A549 (cell line): ENCODE measurements around the gene OSBPL8.

Experiments used
- POLR2A ChIP-seq: IDR thresholded peaks from 2 replicates; pipeline ENCODE4 v1.6.1; 2012; ENCODE audit warnings: mild to moderate bottlenecking, low read length
- TP53 ChIP-seq: fragments of 250-450 bp; sonication (Bioruptor Pico); IDR thresholded peaks from 2 replicates; pipeline ENCODE4 v1.5.0; 2021; ENCODE audit warnings: mild to moderate bottlenecking, moderate library complexity
- TF ChIP-seq, protein P1 (sequence below): fragments of 250-450 bp; sonication (Bioruptor Pico); IDR thresholded peaks from 2 replicates; pipeline ENCODE4 v1.5.0; 2021; ENCODE audit warnings: mild to moderate bottlenecking, moderate library complexity, borderline replicate concordance
- TF ChIP-seq, protein P2 (sequence below): fragments of 150-350 bp; IDR thresholded peaks from 2 replicates; pipeline ENCODE4 v1.6.1; 2014; ENCODE audit warnings: low read depth, mild to moderate bottlenecking, low read length
- TF ChIP-seq, protein P3 (sequence below): fragments of >200 bp; sonication (Bioruptor Twin); formaldehyde crosslinking; IDR thresholded peaks from 3 replicates; pipeline ENCODE4 v1.5.1; 2016

DNA sequence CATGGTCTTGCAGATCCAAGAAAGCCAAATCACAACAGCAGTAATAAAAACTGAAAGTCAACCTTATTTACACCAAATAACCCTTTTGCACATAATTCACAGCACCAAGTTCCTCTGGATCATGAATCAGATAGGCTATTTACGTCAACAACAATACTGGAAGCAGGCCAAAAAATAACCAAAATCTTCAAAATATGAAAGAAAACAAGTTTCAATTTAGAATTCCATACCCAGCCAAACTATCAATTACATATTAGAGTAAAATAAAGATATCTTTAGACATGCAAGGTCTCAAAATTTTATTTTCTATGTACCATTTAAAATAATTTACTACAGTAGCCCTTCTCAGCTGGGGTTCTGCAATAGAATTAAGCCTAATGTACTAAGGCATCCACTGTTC, 134.6 kb downstream of the OSBPL8 start:
- TF ChIP-seq, protein P1, sequence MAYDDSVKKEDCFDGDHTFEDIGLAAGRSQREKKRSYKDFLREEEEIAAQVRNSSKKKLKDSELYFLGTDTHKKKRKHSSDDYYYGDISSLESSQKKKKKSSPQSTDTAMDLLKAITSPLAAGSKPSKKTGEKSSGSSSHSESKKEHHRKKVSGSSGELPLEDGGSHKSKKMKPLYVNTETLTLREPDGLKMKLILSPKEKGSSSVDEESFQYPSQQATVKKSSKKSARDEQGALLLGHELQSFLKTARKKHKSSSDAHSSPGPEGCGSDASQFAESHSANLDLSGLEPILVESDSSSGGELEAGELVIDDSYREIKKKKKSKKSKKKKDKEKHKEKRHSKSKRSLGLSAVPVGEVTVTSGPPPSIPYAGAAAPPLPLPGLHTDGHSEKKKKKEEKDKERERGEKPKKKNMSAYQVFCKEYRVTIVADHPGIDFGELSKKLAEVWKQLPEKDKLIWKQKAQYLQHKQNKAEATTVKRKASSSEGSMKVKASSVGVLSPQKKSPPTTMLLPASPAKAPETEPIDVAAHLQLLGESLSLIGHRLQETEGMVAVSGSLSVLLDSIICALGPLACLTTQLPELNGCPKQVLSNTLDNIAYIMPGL (CRISPR knock-in tag): no peak
- TF ChIP-seq, protein P2, sequence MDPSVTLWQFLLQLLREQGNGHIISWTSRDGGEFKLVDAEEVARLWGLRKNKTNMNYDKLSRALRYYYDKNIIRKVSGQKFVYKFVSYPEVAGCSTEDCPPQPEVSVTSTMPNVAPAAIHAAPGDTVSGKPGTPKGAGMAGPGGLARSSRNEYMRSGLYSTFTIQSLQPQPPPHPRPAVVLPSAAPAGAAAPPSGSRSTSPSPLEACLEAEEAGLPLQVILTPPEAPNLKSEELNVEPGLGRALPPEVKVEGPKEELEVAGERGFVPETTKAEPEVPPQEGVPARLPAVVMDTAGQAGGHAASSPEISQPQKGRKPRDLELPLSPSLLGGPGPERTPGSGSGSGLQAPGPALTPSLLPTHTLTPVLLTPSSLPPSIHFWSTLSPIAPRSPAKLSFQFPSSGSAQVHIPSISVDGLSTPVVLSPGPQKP: no peak
- TF ChIP-seq, protein P3, sequence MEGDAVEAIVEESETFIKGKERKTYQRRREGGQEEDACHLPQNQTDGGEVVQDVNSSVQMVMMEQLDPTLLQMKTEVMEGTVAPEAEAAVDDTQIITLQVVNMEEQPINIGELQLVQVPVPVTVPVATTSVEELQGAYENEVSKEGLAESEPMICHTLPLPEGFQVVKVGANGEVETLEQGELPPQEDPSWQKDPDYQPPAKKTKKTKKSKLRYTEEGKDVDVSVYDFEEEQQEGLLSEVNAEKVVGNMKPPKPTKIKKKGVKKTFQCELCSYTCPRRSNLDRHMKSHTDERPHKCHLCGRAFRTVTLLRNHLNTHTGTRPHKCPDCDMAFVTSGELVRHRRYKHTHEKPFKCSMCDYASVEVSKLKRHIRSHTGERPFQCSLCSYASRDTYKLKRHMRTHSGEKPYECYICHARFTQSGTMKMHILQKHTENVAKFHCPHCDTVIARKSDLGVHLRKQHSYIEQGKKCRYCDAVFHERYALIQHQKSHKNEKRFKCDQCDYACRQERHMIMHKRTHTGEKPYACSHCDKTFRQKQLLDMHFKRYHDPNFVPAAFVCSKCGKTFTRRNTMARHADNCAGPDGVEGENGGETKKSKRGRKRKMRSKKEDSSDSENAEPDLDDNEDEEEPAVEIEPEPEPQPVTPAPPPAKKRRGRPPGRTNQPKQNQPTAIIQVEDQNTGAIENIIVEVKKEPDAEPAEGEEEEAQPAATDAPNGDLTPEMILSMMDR: no peak
- TF ChIP-seq POLR2A (no peak), TP53 (CRISPR knock-in tag) (no peak)
